ENCODE results near the gene OR51V1. TPM values are rescaled to one million over a fixed set of nuclear protein-coding genes. Genes with fewer than 3 reads are reported as not detected.

Gene OR51V1
- total RNA-seq, 1 experiment from 2014 or later: not detected

DNA sequence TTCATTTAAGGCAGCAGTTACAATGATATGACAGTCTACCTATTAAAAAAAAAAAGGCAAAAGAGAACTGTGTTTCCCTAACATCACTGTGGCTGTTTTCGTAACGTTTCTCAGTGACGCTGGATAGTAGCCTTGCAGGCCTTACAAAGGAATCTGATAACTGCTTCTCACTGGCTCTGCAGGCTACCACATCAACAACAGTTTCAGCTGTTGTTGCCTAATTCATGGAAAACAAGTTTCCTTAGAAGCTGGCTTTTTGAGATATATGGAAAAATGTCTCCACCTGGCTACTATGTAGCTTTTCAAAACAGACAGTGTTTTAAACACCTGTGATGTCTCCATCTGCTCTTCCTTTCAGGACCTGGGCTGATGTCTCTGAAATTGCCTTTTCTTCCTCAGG, 3.8 kb downstream of the OR51V1 start:
- H3K9ac ChIP-seq (ENCODE audit: low read length): no peak overlapping the region
- H4K20me1 ChIP-seq (ENCODE audit: low read length): no peaks in the 10 kb centered on the region
- no peaks in the 10 kb centered on the region for H3K4me1 ChIP-seq (ENCODE audit: insufficient read depth, low read length)
- no peak overlapping the region for H3K27ac ChIP-seq (ENCODE audit: low read length)
- ATAC-seq: no peak
- H2AFZ ChIP-seq (ENCODE audit: low read length): no peak overlapping the region
- H3K4me2 ChIP-seq (ENCODE audit: low read length): no peak overlapping the region
- no peaks in the 10 kb centered on the region for H3K79me2 ChIP-seq (ENCODE audit: low read length)
- H3K9me3 ChIP-seq (ENCODE audit: low read length): no peaks in the 10 kb centered on the region
- POLR2A ChIA-PET (ENCODE audit: unreplicated experiment): no interaction called here
- no peaks in the 10 kb centered on the region for H3K9me2 ChIP-seq (replicated peaks; ENCODE audit: low read length)
- CTCF ChIA-PET: no interaction called here
- no TSS peak for BruUV-seq (replicated peaks)
- no peaks in the 10 kb centered on the region for H3K36me3 ChIP-seq (ENCODE audit: low read depth, low read length)
- no peaks in the 10 kb centered on the region for H3F3A ChIP-seq (ENCODE audit: low read length, unreplicated experiment)
- DNase-seq: no peak
- no peaks in the 10 kb centered on the region for H3K27me3 ChIP-seq (ENCODE audit: low read length)
- TF ChIP-seq CTCF (conservative IDR thresholded peaks at IDR 0.05; ENCODE audit: low read depth, low read length) (no peak), EZH2 (IDR thresholded peaks at IDR 0.05; ENCODE audit: low read length, unreplicated experiment) (no peak), EZH2phosphoT487 (IDR thresholded peaks at IDR 0.05; ENCODE audit: borderline replicate concordance, low read length) (no peak)
- no peak overlapping the region for H3K4me3 ChIP-seq (ENCODE audit: low read length)
- intact Hi-C loops (cut with micrococcal nuclease): no loop called here

DNA sequence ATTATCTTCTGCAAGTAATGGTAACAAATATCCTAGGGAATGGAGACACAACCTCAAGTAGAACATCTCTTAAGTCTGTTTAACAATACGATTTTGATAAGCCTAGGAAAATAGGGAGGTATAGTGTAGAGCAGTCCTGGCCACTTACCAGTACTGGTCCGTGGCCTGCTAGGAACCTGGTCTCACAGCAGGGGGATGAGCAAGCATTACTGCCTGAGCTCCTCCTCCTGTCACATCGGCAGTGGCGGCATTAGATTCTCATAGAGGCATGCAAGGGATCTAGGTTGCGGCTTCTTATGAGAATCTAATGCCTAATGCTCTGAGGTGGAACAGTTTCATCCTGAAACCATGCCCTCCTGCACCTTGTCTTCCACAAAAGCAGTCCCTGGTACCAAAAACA, 4.4 kb downstream of the OR51V1 start:
- no peaks in the 10 kb centered on the region for H3K27me3 ChIP-seq (ENCODE audit: low read length)
- POLR2A ChIA-PET (ENCODE audit: unreplicated experiment): no interaction called here
- no peak overlapping the region for H3K4me2 ChIP-seq (ENCODE audit: low read length)
- H3K9me2 ChIP-seq (replicated peaks; ENCODE audit: low read length): no peaks in the 10 kb centered on the region
- no TSS peak for BruUV-seq (replicated peaks)
- H3K9me3 ChIP-seq (ENCODE audit: low read length): no peaks in the 10 kb centered on the region
- H3K4me1 ChIP-seq (ENCODE audit: insufficient read depth, low read length): no peaks in the 10 kb centered on the region
- DNase-seq: no peak
- H3K4me3 ChIP-seq (ENCODE audit: low read length): no peak overlapping the region
- H3K79me2 ChIP-seq (ENCODE audit: low read length): no peaks in the 10 kb centered on the region
- no peaks in the 10 kb centered on the region for H4K20me1 ChIP-seq (ENCODE audit: low read length)
- TF ChIP-seq EZH2 (IDR thresholded peaks at IDR 0.05; ENCODE audit: low read length, unreplicated experiment) (no peak), CTCF (conservative IDR thresholded peaks at IDR 0.05; ENCODE audit: low read depth, low read length) (no peak), EZH2phosphoT487 (IDR thresholded peaks at IDR 0.05; ENCODE audit: borderline replicate concordance, low read length) (no peak)
- intact Hi-C loops (cut with micrococcal nuclease): no loop called here
- no peak overlapping the region for H3K27ac ChIP-seq (ENCODE audit: low read length)
- ATAC-seq: no peak
- no peaks in the 10 kb centered on the region for H3F3A ChIP-seq (ENCODE audit: low read length, unreplicated experiment)
- H3K36me3 ChIP-seq (ENCODE audit: low read depth, low read length): no peaks in the 10 kb centered on the region
- no peak overlapping the region for H2AFZ ChIP-seq (ENCODE audit: low read length)
- CTCF ChIA-PET: no interaction called here
- H3K9ac ChIP-seq (ENCODE audit: low read length): no peak overlapping the region

DNA sequence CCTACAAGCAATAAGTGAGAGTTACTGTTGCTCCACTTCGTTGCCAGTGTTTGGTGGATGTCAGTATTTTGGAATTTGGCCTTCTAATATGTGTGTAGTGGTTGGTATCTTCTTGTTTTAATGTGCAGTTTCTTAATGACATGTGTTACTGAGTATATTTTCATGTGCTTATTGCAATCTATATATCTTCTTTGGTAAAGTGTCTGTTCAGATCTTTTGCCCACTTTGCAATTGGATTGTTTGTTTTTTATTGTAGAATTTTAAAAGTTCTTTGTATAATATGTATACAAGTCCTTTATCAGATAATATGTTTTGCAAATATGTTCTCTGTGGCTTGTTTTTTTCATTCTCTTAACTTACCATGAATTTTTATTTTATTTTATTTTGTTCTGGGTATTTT, 7.7 kb downstream of the OR51V1 start:
- H3K79me2 ChIP-seq (ENCODE audit: low read length): no peaks in the 10 kb centered on the region
- no peaks in the 10 kb centered on the region for H3K9me3 ChIP-seq (ENCODE audit: low read length)
- H3K36me3 ChIP-seq (ENCODE audit: low read depth, low read length): no peaks in the 10 kb centered on the region
- DNase-seq: no peak
- H3K27ac ChIP-seq (ENCODE audit: low read length): no peak overlapping the region
- H3K9me2 ChIP-seq (replicated peaks; ENCODE audit: low read length): no peaks in the 10 kb centered on the region
- no peaks in the 10 kb centered on the region for H4K20me1 ChIP-seq (ENCODE audit: low read length)
- H3K27me3 ChIP-seq (ENCODE audit: low read length): no peaks in the 10 kb centered on the region
- no peak overlapping the region for H3K4me3 ChIP-seq (ENCODE audit: low read length)
- intact Hi-C loops (cut with micrococcal nuclease): no loop called here
- no peak for ATAC-seq
- H3K4me2 ChIP-seq (ENCODE audit: low read length): no peak overlapping the region
- no peak overlapping the region for H2AFZ ChIP-seq (ENCODE audit: low read length)
- BruUV-seq (replicated peaks): no TSS peak
- ChIA-PET POLR2A (ENCODE audit: unreplicated experiment) (no interaction called here), CTCF (no interaction called here)
- no peaks in the 10 kb centered on the region for H3K4me1 ChIP-seq (ENCODE audit: insufficient read depth, low read length)
- no peak overlapping the region for H3K9ac ChIP-seq (ENCODE audit: low read length)
- H3F3A ChIP-seq (ENCODE audit: low read length, unreplicated experiment): no peaks in the 10 kb centered on the region
- TF ChIP-seq EZH2phosphoT487 (IDR thresholded peaks at IDR 0.05; ENCODE audit: borderline replicate concordance, low read length) (no peak), EZH2 (IDR thresholded peaks at IDR 0.05; ENCODE audit: low read length, unreplicated experiment) (no peak), CTCF (conservative IDR thresholded peaks at IDR 0.05; ENCODE audit: low read depth, low read length) (no peak)

Measured in PC-3 (cell line).